GM13976 (cell line): ENCODE measurements around the gene MT1F.
"Not testable (repeated sequence)": the region's sequence is repeated elsewhere in the genome, so short reads cannot be mapped to it uniquely, and the experiment has no call there.

Experiments used
- DNase-seq: peaks from one replicate; pipeline ENCODE4 v3.0.0; 2012; ENCODE audit warnings: low spot score
- CTCF ChIP-seq: IDR thresholded peaks from 2 replicates; pipeline ENCODE4 v1.5.1; 2012; ENCODE audit warnings: borderline replicate concordance, mild to moderate bottlenecking; ENCODE audit not compliant: insufficient read depth; ENCODE audit errors: extremely low read depth, missing control alignments, control extremely low read depth
- in situ Hi-C: fragments of 300-500 bp; cut with MboI; formaldehyde crosslinking; loops from one replicate; pipeline ENCODE4 v1.12.0; 2022; ENCODE audit warnings: low sequenced_read_pairs, mixed read lengths, inconsistent platforms; ENCODE audit not compliant: unreplicated experiment

MT1F gene

GRCh38 chr16:56618138-56618537 lies 39.6 kb upstream of the MT1F start:
- DNase-seq, result no peak
- in situ Hi-C loops, result no loop called here
- no peak for TF ChIP-seq CTCF

DNA sequence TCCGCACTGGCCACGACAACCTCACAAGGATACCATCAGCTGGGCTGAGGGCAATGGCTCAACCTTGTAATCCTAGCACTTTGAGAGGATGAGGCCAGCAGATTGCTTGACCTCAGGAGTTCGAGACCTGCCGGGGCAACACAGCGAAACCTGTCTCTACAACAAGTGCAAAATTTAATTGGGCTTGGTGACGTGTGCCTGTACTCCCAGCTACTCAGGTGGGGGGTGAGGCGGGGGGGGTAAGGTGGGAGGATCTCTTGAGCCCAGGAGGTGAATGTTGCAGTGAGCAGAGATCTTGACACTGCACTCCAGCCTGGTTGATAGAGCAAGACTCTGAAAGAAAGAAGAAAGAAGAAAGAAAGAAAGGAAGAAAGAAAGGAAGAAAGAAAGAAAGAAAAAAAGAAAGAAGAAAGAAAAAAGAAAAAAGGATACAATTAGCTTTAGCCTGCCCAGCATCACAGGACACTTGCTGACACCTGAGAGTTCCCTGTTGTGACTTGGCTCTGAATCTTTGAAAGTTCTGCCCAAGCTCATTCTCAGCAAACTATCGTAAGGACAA lies 37.3 kb upstream of the MT1F start:
- DNase-seq, result no peak
- TF ChIP-seq CTCF, result no peak
- in situ Hi-C loops, result no loop called here

DNA sequence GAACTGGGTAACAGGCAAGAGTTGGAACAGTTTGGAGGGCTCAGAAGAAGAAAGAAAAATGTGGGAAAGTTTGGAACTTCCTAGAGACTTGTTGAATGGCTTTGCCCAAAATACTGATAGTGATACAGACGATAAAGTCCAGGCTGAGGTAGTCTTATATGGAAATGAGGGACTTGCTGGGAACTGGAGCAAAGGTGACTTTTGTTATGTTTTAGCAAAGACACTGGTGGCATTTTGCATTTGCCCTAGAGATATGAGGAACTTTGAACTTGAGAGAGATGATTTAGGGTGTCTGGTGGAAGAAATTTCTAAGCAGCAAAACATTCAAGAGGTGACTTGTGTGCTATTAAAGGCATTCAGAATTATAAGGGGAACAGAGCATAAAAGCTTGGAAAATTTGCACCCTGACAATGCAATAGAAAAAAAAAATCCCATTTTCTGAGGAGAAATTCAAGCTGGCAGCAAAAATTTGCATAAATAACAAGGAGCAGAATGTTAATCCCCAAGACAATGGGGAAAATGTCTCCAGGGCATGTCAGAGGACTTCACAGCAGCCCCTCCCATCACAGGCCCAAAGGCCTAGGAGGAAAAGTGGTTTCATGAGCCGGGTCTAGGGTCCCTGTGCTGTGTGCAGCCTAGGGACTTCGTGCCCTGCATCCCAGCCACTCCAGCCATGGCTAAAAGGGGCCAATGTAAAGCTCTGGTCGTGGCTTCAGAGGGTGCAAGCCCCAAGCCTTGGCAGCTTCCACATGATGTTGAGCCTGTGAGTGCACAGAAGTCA lies 35.9 kb upstream of the MT1F start:
- DNase-seq, in situ Hi-C loops: not testable (repeated sequence)

- in situ Hi-C loops, DNase-seq: not testable (repeated sequence)
Observed at GRCh38 chr16:56623184-56623583, 34.6 kb upstream of the MT1F start.

DNA sequence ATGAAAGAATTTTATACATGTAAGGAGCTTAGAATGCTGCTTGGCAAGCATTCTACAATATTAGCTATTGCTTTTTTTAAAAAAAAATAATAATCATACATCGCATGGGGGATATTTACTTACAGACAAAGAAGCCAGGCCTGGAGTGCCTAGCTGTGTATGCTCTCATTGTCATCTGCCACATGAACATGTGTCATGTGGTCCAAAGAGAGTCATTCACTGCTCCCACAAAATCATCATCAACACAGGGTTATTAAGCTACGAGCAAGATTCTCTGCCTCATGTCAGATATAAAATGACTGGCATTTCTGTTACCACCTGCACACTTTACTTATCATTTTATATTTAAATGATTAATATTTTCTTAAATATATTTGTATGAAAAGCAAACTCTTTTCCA lies 34.1 kb upstream of the MT1F start:
- DNase-seq, result no peak
- in situ Hi-C loops, result no loop called here
- no peak for TF ChIP-seq CTCF

DNA sequence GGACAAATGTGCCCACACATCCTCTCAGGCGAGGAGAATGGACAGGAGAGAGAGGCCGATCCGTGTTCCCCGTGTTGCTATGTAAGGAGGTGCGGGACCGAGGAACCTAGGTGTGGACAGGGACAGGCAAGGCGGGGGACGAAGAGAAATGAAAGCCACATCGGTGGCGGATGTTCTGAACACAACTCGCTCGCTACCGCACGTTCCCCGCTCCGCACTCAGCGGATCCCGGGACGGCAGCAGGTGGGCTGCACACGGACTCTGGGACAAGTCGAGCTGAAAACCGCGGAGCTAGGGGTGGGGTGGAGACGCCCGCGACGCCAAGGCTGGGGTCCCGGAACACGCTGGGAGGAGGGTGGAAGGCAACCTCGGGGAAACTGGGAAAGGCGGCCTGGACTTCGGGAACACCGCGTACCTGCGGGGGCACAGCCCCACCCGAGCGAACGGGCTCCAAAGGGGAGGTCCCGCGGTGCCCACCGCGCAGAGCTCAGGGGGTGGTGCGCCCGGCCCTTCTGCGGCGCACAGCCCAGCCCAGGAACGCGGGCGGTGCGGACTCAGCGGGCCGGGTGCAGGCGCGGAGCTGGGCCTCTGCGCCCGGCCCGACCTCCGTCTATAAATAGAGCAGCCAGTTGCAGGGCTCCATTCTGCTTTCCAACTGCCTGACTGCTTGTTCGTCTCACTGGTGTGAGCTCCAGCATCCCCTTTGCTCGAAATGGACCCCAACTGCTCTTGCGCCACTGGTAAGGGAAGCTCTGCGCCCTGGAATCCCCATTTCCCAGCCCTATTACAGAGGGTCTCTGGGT lies 32.4 kb upstream of the MT1F start, which contains the start of gene MT1E:
MT1E (plus strand) TSS at position 642 of the 803 bp plus-strand sequence; CDS start at position 713, 71 bp downstream.
- TF ChIP-seq CTCF, result no peak
- DNase-seq, result no peak
- in situ Hi-C loops, result no loop called here

- no peak for DNase-seq
- in situ Hi-C loops, result no loop called here
- TF ChIP-seq CTCF, result no peak
Observed at GRCh38 chr16:56625943-56626654, 31.7 kb upstream of the MT1F start.
